Right lung (tissue), 5 donors: ENCODE data around the gene BCOR. TPM values are rescaled to one million over a fixed set of nuclear protein-coding genes. Genes with fewer than 3 reads are reported as not detected.
A peak's percentile ranks its signal among the peaks of the same experiment; 100 is the strongest.

Source experiments
- DNase-seq, 2 donors: peaks; one replicate each; pipeline ENCODE4 v3.0.0-alpha.2; 2013
- polyA plus RNA-seq, 5 donors: library from polyadenylated mRNA; unstranded; fragments of 120-200 nt; gene quantifications; one replicate each; pipeline versions ENCODE4 v1.2.1 to v1.2.3, GENCODE V29; 2013; ENCODE audit warnings: inconsistent platforms in 1 of 5, low replicate concordance in 1 of 5; ENCODE audit not compliant: insufficient read length in 5 of 5, insufficient read depth in 1 of 5

BCOR gene
- polyA plus RNA-seq, 5 donors: 55.3 to 65.8 (median 56.6) TPM

DNA sequence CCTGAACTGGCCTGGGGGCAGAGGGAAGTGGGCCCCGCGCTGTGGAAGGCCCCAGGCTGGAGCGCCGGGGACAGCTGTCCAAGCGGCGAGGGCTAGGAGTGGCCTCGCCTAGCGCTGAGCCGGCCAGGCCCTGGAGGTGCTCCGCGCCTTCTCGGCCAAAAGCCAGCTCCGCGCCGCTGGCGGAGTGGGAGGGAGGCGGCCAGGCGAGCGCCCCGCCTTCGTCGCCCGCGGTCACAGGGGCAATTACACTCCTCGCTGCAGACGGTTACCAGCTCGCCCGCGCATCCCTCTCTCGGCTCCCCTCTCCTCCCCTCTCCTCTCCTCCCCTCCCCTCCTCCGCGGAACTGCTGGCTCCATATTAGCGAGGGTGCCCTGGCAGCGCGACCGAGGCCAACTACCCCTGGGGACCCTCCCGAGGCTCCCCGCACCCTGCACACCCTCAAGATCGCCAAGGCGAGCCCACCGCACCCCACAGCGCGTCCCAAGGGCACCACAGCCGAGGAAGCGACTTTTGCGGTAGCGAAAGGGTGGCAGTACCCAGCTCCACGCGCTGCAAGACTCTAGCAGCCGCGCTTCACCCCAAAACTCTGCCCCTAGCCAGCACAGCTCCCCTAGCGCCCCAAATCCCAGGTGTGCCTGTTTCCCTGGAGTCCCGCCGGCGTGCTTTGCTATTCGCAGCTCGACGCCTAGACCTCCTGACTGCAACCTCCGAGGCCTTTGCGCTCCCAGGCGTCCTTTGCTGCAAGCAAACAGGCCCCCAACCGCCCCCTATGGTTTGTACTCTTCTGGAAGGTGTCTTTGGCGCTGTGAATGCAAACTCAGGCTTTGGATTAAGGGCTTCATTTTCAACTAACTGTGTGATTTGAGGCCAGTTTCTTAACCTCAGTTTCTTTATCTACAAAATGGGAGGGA is 91.4 kb downstream of the BCOR start:
- peak in 1 of 2 donors; percentile 28 for DNase-seq

DNA sequence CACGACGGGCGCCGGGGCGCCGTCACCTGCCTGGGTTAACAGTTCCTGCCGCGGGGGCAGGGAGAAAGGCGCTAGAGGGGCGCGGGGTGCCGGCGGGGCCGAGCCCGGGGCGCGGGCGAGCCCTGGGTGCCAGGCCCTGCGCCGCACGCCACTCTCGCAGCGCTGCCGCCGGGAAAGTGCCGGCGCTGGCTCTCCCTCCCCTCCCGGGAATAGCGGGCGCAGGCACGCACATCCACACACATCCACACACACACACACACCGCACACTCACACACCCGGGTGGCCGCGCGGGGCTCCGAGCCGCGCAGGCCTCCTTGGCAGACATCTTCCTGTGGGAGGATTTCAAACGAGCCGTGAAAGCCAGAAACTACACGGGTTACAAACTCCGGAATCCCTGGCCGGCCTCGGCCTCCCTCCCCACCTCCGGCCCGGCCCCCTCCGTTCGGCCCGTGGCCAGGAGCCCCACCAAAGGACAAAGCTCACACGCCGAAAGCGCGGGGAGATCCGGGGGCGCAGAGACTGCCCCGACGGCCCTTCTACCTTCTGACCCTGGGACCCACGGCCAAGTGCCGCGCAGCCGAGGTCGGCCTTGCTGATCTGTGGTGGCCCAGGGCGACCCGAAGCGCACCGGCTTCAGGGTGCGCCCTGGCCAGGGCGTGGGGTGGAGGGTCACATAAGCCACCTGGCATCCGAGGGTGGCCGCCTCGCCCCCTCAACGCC is 92.3 kb downstream of the BCOR start:
- no peak for DNase-seq

DNA sequence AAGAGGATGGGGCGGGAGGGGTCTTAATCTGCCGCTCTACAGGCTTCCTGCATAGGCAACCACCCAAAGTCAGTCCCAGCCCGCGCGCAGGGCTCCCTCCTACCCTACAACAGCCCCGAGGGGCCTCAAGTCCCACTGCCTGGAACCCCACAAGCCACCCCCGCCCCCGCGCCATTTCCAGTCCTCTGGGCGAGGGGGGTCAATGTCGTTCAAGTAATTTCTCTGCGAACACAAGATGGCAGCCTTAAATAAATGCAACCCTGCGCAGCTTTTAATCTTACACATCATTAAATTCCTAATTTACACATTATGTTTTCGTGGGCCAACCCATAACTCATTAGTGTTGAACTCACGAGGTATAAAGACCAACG is 92.9 kb downstream of the BCOR start:
- DNase-seq: no peak

DNA sequence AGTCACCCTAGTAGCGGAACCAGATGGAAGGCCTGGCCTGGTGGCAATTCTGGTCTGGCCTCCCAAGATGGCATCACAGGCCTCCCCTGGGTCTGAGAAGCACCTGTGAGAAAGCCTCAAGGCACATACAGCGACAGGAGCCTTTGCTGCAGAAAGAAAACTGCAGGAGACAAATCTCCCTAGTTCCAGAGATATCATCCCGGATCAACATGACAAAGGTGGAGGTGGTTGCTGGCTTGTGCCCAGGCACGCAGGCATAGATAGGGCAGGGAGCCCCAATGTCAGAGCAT is 93.6 kb downstream of the BCOR start:
- no peak for DNase-seq

DNA sequence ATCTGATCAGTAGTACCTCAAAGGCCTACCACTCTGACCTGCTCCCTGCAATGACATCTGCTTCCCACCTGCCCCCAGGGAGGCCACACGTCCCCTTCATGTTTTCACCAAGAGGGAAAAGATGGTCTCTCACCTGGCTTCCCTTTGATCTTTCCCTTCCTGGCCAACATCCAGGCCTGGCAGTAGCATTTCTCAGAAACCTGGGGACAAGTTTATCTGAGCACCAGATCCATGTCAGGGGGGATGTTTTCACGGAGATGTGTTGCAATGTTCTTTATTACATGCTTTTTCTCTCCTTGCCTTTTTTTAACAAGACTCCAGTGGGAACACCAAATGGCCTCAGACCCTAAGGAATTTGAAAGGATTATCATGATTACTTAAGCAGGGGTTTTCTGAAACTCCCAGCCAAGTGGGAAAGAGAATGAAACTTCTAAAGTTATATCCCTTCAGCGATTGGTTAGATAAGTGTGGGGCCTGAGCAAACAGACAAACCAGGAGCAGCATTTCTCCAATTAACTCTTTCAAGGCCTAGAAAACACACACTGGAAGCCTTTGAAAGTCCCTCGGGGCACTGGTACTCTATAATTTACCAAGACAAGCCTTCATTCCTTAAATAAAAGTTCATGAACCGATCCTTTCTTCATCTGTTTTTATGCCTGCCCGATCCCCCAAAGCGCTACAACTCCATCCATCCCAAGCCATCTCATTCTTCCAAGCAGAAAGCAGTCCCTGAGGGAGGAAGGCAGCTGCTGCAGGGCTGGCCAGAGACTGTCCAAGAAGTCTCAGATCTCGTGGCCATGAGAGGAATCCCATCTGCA is 94.1 kb downstream of the BCOR start:
- no peak for DNase-seq

DNA sequence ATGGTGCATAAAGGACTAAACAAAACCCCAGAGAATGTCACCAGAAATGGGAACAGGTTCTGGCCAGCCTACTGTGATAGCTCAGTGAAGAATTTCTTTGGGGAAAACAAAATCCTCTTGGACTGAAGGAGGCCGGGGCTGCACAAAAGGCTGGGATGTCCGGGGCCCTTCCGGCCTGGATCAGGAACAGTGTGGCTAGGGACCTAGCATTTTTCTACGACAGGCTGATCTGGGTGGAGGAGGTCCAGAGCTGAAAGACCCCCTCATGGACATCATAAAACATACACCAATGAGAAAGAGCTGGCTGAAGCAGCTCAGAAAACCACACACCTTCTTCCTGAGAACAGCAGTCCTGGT is 94.7 kb downstream of the BCOR start:
- DNase-seq: no peak
